GM21515 (cell line): ENCODE measurements around the gene DCHS1.
A peak's percentile ranks its signal among the peaks of the same experiment; 100 is the strongest.

Experiments used
- ATAC-seq: cut with Tn5 transposase; IDR thresholded peaks from one replicate; pipeline ENCODE4 v1.9.1; 2021; ENCODE audit not compliant: unreplicated experiment

The DCHS1 gene

DNA sequence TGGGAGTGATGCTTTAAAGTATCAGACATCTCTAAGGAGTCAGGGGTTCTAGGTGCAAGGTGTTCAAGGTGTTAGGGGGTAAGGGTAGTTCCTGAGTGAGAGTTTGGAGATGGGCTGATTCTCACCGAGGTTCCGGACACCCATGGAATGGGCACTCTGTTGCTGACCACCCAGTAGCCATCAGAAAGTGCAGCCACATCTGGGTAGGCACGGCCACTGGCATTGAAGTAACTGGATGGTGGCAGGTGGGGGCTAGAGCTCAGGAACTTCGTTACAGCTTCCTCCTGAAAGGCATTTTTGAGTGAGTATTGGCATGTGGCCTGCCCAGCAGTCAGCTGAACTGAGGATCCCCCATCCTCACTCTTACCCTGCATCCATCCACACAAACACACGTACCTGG is 40.6 kb downstream of the DCHS1 start:
- ATAC-seq, result no peak

- ATAC-seq, result no peak
These were observed 41.2 kb downstream of the DCHS1 start for GRCh38 chr11:6614446-6614845.

- ATAC-seq, result no peak
These were observed 42.1 kb downstream of the DCHS1 start for GRCh38 chr11:6613496-6613895.

- ATAC-seq, result peak; percentile 86
These were observed 43.2 kb downstream of the DCHS1 start, which contains the start of gene TAF10 for GRCh38 chr11:6612213-6613041. Gene TAF10 (minus strand): TSS chr11:6612216. CDS start chr11:6612189, 27 bp downstream.

DNA sequence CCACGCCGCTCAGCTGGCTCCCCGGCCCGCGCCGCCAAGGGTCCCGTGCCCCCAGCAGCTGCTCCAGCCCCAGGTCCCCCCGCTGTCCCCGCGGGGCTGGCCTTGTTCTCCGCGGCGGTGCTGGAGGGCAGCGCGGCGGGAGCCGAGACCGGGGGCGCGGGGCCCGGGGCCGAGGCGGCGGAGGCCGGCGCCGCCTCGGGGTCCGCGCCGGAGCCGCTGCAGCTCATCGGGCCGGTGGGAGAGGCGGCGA is 43.7 kb downstream of the DCHS1 start:
- ATAC-seq, result peak; percentile 8

DNA sequence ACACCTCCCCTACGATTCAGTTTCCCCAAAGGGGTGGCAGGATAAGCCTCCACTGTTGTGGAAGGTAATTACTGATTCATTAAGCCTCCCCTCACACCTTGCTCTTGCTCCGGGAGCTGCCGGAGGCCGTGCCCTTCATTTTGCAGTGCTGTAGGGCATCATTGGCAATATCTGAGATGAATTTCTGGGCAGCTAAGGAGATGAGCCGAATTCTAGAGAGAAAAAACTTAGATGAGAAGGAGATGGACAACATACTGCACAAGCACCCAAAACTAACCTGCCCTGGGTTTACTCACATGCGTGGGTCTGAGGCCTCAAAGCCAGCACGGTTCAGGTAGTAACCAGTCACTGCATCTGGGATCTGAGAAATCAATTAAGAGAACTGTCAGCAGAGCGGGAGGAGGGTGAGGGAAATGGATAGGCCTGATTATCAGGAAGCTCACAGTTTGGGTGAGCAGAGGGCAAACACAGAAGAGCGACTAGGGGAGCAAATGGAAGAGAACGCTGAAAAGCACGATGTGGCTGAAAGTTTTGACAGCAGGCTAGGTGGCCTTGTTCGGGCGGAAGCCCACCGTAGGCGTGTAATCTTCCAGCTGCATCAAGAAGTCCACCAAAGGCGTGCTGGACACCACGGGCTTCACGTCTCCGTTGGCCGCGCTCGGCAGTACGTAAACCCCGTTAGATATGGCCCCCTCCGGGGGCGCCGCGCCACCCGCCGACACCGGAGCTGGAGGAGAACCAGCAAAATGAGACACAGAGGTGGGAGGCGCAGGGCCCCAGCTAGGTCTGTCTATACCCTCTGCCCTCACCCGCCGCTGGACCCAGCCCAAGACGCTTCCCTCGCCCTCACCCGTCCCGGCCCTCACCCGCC is 44.3 kb downstream of the DCHS1 start:
- peak; percentile 0 for ATAC-seq

DNA sequence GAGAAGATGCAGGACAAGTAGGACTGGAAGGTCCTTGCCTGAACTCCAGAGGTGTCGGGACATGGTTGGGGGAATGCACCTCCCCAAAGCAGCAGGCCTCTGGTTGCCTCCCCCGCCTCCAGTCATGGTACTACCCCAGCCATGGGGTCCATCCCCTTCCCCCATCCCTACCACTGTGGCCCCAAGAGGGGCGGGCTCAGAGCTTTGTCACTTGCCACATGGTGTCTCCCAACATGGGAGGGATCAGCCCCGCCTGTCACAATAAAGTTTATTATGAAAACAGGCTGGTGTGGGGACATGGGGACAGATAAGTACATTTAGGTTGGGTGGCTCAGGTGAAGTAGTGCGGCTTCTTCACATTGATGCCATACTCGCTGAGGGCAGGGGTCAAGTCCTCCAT is 45.0 kb downstream of the DCHS1 start:
- ATAC-seq, result no peak

- ATAC-seq, result no peak
These were observed 46.0 kb downstream of the DCHS1 start for GRCh38 chr11:6609502-6610015.

DNA sequence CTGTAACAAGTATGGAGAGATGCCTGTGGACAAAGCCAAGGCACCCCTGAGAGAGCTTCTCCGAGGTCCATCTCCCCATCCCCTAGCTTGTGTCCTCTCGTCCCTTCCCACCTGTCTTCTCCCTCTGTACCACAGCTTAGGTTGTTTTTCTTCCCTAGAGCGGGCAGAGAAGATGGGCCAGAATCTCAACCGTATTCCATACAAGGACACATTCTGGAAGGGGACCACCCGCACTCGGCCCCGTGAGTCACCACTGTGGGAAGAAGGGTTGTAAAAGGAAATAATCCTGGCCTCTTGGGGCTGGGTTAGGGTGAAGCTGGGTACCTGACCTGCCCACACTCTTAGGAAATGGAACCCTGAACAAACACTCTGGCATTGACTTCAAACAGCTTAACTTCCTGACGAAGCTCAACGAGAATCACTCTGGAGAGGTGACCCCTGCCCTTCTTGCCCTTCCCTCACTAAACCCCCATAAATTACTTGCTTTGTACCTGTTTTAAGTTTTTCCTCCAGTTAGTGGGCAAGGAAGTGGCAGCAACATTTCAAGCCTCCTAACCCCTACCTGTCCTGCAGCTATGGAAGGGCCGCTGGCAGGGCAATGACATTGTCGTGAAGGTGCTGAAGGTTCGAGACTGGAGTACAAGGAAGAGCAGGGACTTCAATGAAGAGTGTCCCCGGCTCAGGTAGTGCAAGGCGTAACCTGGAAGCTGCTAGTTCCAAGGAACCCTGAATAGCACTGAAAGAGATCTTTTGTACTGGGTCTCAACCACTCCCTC is 46.7 kb downstream of the DCHS1 start:
- no peak for ATAC-seq

DNA sequence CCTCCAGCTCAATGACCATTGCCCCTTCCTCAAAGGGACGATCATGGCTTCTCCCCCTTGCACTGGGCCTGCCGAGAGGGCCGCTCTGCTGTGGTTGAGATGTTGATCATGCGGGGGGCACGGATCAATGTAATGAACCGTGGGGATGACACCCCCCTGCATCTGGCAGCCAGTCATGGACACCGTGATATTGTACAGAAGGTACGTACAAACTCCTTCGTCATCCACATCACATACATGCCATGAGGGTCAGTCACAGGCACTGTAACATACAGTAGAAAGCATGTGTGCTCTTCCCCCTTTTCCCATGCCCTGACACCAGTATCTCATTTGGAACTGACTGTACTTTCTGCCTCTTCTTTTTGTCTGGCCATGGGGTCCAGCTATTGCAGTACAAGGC is 47.6 kb downstream of the DCHS1 start:
- no peak for ATAC-seq

DNA sequence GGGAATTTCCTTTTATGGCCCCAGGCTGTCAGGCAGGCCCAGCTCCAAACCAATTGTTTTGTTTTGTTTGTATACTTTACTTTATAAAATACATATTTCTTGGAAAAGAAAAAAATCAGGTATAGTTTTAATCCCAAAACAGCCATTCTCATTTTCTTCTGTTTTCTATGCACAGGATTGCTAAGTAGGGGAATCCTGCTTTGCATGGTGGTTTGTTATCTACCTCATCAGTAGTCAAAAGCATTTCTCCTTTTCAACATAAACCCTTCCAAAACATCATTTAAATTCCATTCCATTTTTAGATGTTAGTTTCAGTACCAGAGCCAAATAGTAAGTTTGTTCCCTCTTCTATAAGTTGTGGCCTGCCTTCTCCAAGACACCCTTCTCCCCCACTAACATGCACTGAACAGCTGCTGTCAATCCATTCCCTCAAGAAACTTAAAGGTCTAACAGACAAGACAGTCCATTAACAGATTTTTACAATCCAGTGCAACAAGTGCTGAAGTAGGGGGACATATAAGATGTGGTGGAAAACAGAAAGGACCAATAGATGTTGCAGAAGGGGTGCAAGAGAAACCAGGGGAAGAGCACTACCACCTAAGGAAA is 48.3 kb downstream of the DCHS1 start:
- no peak for ATAC-seq

DNA sequence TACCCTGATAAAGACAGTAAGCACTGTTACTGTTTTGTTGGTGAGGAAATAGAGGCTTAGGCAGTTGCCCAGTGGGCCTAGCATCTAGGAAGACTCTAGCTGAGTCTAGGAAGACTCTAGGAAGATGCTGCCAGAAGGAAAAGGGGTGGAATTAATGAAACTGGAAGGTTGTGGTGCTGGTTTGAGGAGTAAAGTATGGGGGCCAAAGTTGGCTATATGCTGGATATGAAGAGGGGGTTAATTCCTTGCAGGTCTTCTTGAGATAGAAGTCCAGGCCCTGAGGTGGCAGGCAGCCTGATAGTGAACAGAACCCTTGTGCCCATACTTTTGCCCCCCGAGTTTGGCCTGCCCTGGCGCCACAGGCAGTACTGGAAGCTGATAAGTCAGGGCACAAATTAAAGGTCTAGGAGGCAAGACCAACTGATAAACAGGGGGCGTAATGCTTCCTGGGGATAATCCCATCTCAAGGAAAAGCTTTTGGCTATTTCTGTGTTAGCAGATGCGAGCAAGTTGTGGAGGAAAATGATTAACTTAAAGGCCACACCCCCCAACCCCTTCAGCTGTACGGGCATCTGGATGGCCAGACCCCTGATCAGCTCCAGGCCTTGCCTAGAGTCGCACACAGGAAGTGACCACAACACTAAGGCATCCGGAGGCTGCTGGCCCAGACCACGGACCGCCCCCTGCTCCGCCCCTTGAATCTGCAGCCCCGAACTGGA is 49.0 kb downstream of the DCHS1 start:
- ATAC-seq, result peak; percentile 44

GRCh38 chr11:6604790-6605189 is 50.8 kb downstream of the DCHS1 start:
- no peak for ATAC-seq

GRCh38 chr11:6604081-6604626 is 51.5 kb downstream of the DCHS1 start:
- peak; percentile 43 for ATAC-seq

DNA sequence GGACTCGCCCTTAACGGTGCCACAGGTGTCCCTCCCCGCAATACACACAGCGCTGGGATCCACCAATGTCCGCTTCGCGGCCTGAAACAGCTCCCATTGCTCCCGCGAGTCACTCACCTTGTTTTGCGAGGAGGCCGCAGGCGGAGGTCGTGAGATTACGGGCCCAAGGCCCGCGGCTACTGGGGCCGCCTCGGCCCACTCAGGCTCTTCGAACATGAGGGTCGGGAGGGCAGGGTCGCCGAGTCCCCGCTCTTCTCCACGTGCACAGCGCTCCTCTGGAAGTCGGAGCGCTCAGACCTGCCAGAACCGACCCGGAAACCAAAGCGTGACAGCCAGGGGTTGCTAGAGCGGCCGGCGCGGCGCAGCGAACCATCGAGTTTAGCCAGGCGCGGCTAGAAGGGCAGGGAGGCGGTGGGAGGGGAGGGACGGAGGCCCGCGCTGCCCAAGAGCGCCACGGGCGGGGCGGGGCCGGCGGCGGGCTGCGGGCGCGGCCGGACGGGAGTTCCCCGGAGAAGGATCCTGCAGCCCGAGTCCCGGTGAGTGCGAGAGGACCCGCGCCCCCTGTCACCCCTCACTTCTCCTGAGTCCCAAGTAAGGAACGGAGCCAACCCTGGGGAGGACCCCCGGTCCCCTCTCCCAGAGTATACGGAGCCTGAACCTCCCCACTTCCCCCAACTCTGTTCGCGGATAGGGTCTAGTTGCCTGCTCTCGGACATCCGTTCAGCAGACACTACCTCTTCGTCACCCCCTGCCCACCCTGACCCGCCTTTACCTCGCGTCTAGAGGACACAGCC is 52.1 kb downstream of the DCHS1 start, which contains the start of the genes ILK and RRP8:
Gene ILK (plus strand): TSS at position 488 of the 794 bp plus-strand sequence. CDS start 498 bp downstream, outside the sequence.
Gene RRP8 (minus strand): TSS at position 330 of the 794 bp plus-strand sequence. CDS start 114 bp downstream, at position 216.
- ATAC-seq, result peak; percentile 75

DNA sequence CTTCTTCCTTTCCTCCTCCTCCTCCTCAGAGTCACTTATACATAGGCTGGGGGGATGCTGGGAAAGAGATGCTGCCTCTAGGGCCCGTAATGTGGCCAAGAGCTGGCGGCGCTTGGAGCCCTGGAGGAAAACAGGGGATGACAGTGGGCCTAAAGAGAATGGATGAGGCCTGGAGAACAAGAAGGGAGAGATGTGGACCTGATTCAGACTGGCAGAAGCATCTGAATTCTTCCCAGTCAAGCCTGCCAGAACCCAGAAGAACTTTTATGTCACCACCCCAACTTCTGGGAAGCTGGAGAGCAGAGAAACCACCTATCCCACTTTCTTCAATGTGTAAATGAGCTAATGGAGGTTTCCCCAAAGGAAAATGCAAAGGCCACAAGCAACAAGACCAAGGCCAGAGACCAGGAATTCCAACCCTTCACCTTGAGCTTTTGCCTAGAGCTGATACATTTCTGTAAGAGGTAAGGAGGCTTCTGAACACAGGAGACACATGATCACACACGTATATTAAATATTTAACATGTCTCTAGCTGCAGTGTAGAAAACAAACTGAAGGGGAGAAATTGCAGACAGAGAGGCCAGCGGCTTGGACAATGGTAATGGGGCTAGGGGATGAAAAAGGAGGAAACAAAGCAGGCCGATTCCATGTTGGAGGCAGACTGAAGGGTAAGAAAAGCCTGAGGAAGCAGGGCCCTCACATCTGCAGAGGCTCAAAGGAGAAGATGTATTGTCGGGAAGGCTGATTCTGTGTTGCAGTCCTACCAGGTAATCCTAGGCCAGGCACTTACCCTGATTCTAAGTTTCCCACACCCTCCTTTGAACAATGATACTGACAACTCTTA is 53.3 kb downstream of the DCHS1 start:
- no peak for ATAC-seq

- no peak for ATAC-seq
These were observed 54.6 kb downstream of the DCHS1 start for GRCh38 chr11:6601041-6601461.

- ATAC-seq, result no peak
These were observed 55.7 kb downstream of the DCHS1 start for GRCh38 chr11:6599881-6600390.
